Measurements from ENCODE around the gene ACTR3. TPM values are rescaled to one million over a fixed set of nuclear protein-coding genes. Genes with fewer than 3 reads are reported as not detected.

The ACTR3 gene
- total and polyA plus RNA-seq, 2 experiments from 2014 or later: 361 to 410 TPM

GRCh38 chr2:113894156-113894743 lies 4.4 kb downstream of the ACTR3 start:
- Histone ChIP-seq H3K4me3 (peak overlapping the region; percentile 97), H2AFZ (no peak overlapping the region), H3K4me2 (ENCODE audit: unreplicated experiment) (peak overlapping the region; percentile 98), H3K9ac (peak overlapping the region; percentile 70), H3K9me2 (ENCODE audit: insufficient read depth) (no peaks in the 10 kb centered on the region), H3K79me2 (ENCODE audit: insufficient read depth) (peaks cover 92% of the 10 kb centered on the region), H3K36me3 (ENCODE audit: low read depth) (no peaks in the 10 kb centered on the region; the same call in 1 of the 2 replicates), H3K9me3 (ENCODE audit: low read depth) (no peaks in the 10 kb centered on the region), H3F3A (ENCODE audit: insufficient read depth) (peaks cover 77% of the 10 kb centered on the region), H3K27ac (peak overlapping the region; percentile 77), H4K20me1 (ENCODE audit: insufficient read depth) (peaks cover 33% of the 10 kb centered on the region), H3K4me1 (ENCODE audit: insufficient read depth) (peaks cover 74% of the 10 kb centered on the region), H3K27me3 (replicated peaks; ENCODE audit: insufficient read depth) (no peaks in the 10 kb centered on the region)
- TF ChIP-seq EZH2 (IDR thresholded peaks at IDR 0.05; ENCODE audit: insufficient read depth, poor library complexity, severe bottlenecking) (no peak), EZH2phosphoT487 (IDR thresholded peaks at IDR 0.05; ENCODE audit: insufficient read depth, low read depth) (no peak)
- 18 to 25% methylated on average over 7 of the region's 7 CpGs for WGBS, 2 experiments (ENCODE audit: low coverage in 1 of 2, low lambda C conversion rate in 2 of 2, missing lambda C conversion rate in 2 of 2)
- peak; percentile 96 for DNase-seq
- in situ Hi-C loops (cut with MboI): loop anchor here (10.0 kb wide), 1 partner anchor 139 kb away; the partner anchor contains the start of gene SLC35F5

GRCh38 chr2:113895301-113895700 lies 5.4 kb downstream of the ACTR3 start:
- no peaks in the 10 kb centered on the region for H3K9me3 ChIP-seq (ENCODE audit: low read depth)
- in situ Hi-C loops (cut with MboI): loop anchor here (10.0 kb wide), 1 partner anchor 140 kb away; the partner anchor contains the start of gene SLC35F5
- WGBS, 2 experiments (ENCODE audit: low coverage in 1 of 2, low lambda C conversion rate in 2 of 2, missing lambda C conversion rate in 2 of 2): 71 to 79% methylated on average over 4 of the region's 4 CpGs
- peak overlapping the region; percentile 70; the same call in 1 of the 2 replicates for H3K9ac ChIP-seq
- peak overlapping the region; percentile 61 for H3K4me3 ChIP-seq
- no peaks in the 10 kb centered on the region for H3K27me3 ChIP-seq (replicated peaks; ENCODE audit: insufficient read depth)
- H2AFZ ChIP-seq: no peak overlapping the region
- H3K9me2 ChIP-seq (ENCODE audit: insufficient read depth): no peaks in the 10 kb centered on the region
- H4K20me1 ChIP-seq (ENCODE audit: insufficient read depth): peaks cover 39% of the 10 kb centered on the region
- H3F3A ChIP-seq (ENCODE audit: insufficient read depth): peaks cover 74% of the 10 kb centered on the region
- H3K27ac ChIP-seq: peak overlapping the region; percentile 77
- peak overlapping the region; percentile 98 for H3K4me2 ChIP-seq (ENCODE audit: unreplicated experiment)
- H3K36me3 ChIP-seq (ENCODE audit: low read depth): no peaks in the 10 kb centered on the region; the same call in 1 of the 2 replicates
- H3K4me1 ChIP-seq (ENCODE audit: insufficient read depth): peaks cover 84% of the 10 kb centered on the region
- no peak for TF ChIP-seq EZH2phosphoT487 (IDR thresholded peaks at IDR 0.05; ENCODE audit: insufficient read depth, low read depth)
- TF ChIP-seq EZH2 (IDR thresholded peaks at IDR 0.05; ENCODE audit: insufficient read depth, poor library complexity, severe bottlenecking): no peak
- DNase-seq: peak; percentile 57
- peaks cover 99% of the 10 kb centered on the region for H3K79me2 ChIP-seq (ENCODE audit: insufficient read depth)

GRCh38 chr2:113895819-113896563 lies 6.1 kb downstream of the ACTR3 start:
- Histone ChIP-seq H3K27ac (peak overlapping the region; percentile 77; the same call in 1 of the 2 replicates), H3K4me3 (no peak overlapping the region), H3K4me2 (ENCODE audit: unreplicated experiment) (peak overlapping the region; percentile 98)

GRCh38 chr2:113896791-113897190 lies 6.9 kb downstream of the ACTR3 start:
- WGBS, 2 experiments (ENCODE audit: low coverage in 1 of 2, low lambda C conversion rate in 2 of 2, missing lambda C conversion rate in 2 of 2): 11 to 32% methylated on average over 2 of the region's 2 CpGs
- H3K4me3 ChIP-seq: peak overlapping the region; percentile 25; the same call in 1 of the 2 replicates
- H2AFZ ChIP-seq: no peak overlapping the region
- H3K4me2 ChIP-seq (ENCODE audit: unreplicated experiment): peak overlapping the region; percentile 98
- H4K20me1 ChIP-seq (ENCODE audit: insufficient read depth): peaks cover 47% of the 10 kb centered on the region
- H3K9me3 ChIP-seq (ENCODE audit: low read depth): no peaks in the 10 kb centered on the region
- no peaks in the 10 kb centered on the region; the same call in 1 of the 2 replicates for H3K36me3 ChIP-seq (ENCODE audit: low read depth)
- DNase-seq: peak; percentile 35
- in situ Hi-C loops (cut with MboI): loop anchor here (10.0 kb wide), 1 partner anchor 142 kb away; the partner anchor contains the start of gene SLC35F5
- H3K9ac ChIP-seq: peak overlapping the region; percentile 14; the same call in 1 of the 2 replicates
- no peaks in the 10 kb centered on the region for H3K9me2 ChIP-seq (ENCODE audit: insufficient read depth)
- H3K27me3 ChIP-seq (replicated peaks; ENCODE audit: insufficient read depth): no peaks in the 10 kb centered on the region
- peaks cover 67% of the 10 kb centered on the region for H3F3A ChIP-seq (ENCODE audit: insufficient read depth)
- H3K79me2 ChIP-seq (ENCODE audit: insufficient read depth): peaks cover 99% of the 10 kb centered on the region
- TF ChIP-seq EZH2phosphoT487 (IDR thresholded peaks at IDR 0.05; ENCODE audit: insufficient read depth, low read depth): no peak
- TF ChIP-seq EZH2 (IDR thresholded peaks at IDR 0.05; ENCODE audit: insufficient read depth, poor library complexity, severe bottlenecking): no peak
- peak overlapping the region; percentile 77; the same call in 1 of the 2 replicates for H3K27ac ChIP-seq
- peaks cover 91% of the 10 kb centered on the region for H3K4me1 ChIP-seq (ENCODE audit: insufficient read depth)

More at GRCh38 chr2:113895819-113896563, 6.1 kb downstream of the ACTR3 start:
- in situ Hi-C loops (cut with MboI): loop anchor here (10.0 kb wide), 1 partner anchor 141 kb away; the partner anchor contains the start of gene SLC35F5
- H2AFZ ChIP-seq: no peak overlapping the region
- no peaks in the 10 kb centered on the region; the same call in 1 of the 2 replicates for H3K36me3 ChIP-seq (ENCODE audit: low read depth)
- no peaks in the 10 kb centered on the region for H3K27me3 ChIP-seq (replicated peaks; ENCODE audit: insufficient read depth)
- peaks cover 99% of the 10 kb centered on the region for H3K79me2 ChIP-seq (ENCODE audit: insufficient read depth)
- H3K4me1 ChIP-seq (ENCODE audit: insufficient read depth): peaks cover 91% of the 10 kb centered on the region
- no peak for TF ChIP-seq EZH2phosphoT487 (IDR thresholded peaks at IDR 0.05; ENCODE audit: insufficient read depth, low read depth)
- TF ChIP-seq EZH2 (IDR thresholded peaks at IDR 0.05; ENCODE audit: insufficient read depth, poor library complexity, severe bottlenecking): no peak
- peaks cover 43% of the 10 kb centered on the region for H4K20me1 ChIP-seq (ENCODE audit: insufficient read depth)
- H3K9me2 ChIP-seq (ENCODE audit: insufficient read depth): no peaks in the 10 kb centered on the region
- no peaks in the 10 kb centered on the region for H3K9me3 ChIP-seq (ENCODE audit: low read depth)
- peaks cover 73% of the 10 kb centered on the region for H3F3A ChIP-seq (ENCODE audit: insufficient read depth)
- no peak for DNase-seq
- WGBS, 2 experiments (ENCODE audit: low coverage in 1 of 2, low lambda C conversion rate in 2 of 2, missing lambda C conversion rate in 2 of 2): 15 to 32% methylated on average over 1 of the region's 1 CpG
- H3K9ac ChIP-seq: no peak overlapping the region

Measured in GM23248 (cell line).